ENCODE results near the gene AZIN2. TPM values are rescaled to one million over a fixed set of nuclear protein-coding genes. Genes with fewer than 3 reads are reported as not detected.

AZIN2 gene
- total RNA-seq, 1 experiment from 2014 or later = 0.39 TPM

DNA sequence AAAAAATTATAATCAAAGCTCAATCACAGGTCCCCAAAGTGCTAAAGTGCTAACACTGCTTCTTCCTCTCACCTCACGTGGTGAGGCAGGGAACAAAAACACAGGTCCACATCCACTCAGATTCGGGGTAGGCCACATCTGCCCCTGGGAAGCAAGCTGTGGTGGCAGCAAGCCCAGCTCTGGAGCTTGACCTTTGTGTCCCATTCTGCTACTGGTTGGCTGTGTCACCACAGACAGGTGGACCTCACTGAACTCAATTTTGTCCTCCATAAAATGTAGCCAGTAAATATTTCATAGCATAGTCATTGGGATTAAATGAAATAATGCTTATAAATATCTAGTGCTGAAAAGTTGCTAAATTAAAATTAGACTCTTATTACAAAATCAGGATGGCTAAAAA lies 8.5 kb downstream of the AZIN2 start:
- Histone ChIP-seq H3K14ac (ENCODE audit: insufficient read depth, low read length) (no peak overlapping the region), H3K18ac (ENCODE audit: insufficient read length, low read depth, low read length) (no peak overlapping the region), H3T11ph (ENCODE audit: low read length) (no peak overlapping the region), H2BK20ac (ENCODE audit: low read depth, low read length, poor library complexity, severe bottlenecking) (no peak overlapping the region), H2BK120ac (ENCODE audit: low read depth, low read length, poor library complexity, severe bottlenecking) (no peak overlapping the region), H2AK5ac (ENCODE audit: insufficient read length, low read length) (no peak overlapping the region), H4K20me1 (ENCODE audit: control insufficient read depth, insufficient read depth, insufficient read length) (no peaks in the 10 kb centered on the region), H3K4me1 (ENCODE audit: insufficient read depth, low read length) (peaks cover 6% of the 10 kb centered on the region; the same call in 1 of the 2 replicates), H3K56ac (ENCODE audit: insufficient read length, low read depth, low read length) (no peak overlapping the region), H3K27ac (ENCODE audit: insufficient read length, low read depth, low read length) (no peak overlapping the region), H2AFZ (ENCODE audit: low read length) (no peak overlapping the region), H3K9me3 (ENCODE audit: control insufficient read depth, low read depth, low read length) (no peaks in the 10 kb centered on the region), H3K9ac (ENCODE audit: extremely low read depth, insufficient read length, low read length) (no peak overlapping the region), H3K27me3 (ENCODE audit: insufficient read depth, low read length) (no peaks in the 10 kb centered on the region), H3K23me2 (ENCODE audit: insufficient read length, low read depth, low read length, poor library complexity, severe bottlenecking) (no peaks in the 10 kb centered on the region), H3K4me2 (ENCODE audit: insufficient read depth, insufficient read length, low read length) (no peak overlapping the region), H3K79me1 (ENCODE audit: insufficient read depth, low read depth, low read length, poor library complexity, severe bottlenecking) (no peaks in the 10 kb centered on the region), H3K4ac (ENCODE audit: low read depth, low read length) (no peak overlapping the region), H4K91ac (ENCODE audit: insufficient read length, low read depth, low read length) (no peak overlapping the region), H3K79me2 (ENCODE audit: insufficient read depth, low read length) (no peaks in the 10 kb centered on the region), H4K8ac (replicated peaks; ENCODE audit: insufficient read length, low read depth, low read length) (no peak overlapping the region), H2BK15ac (ENCODE audit: low read depth, low read length) (no peak overlapping the region), H4K5ac (ENCODE audit: insufficient read length, low read depth, low read length) (no peak overlapping the region), H3K23ac (ENCODE audit: insufficient read length, low read depth, low read length) (no peak overlapping the region), H2BK5ac (ENCODE audit: insufficient read length, low read length) (no peak overlapping the region), H2BK12ac (ENCODE audit: insufficient read length, low read depth, low read length) (no peak overlapping the region)
- DNase-seq = no peak
- Mint-ChIP-seq H3K36me3 (ENCODE audit: insufficient read depth in 1 of 3, low read depth in 3 of 3) (no peaks in the 10 kb centered on the region; a peak in 1 of 7 replicates), H3K9me3 (no peaks in the 10 kb centered on the region; a peak in 2 of 5 replicates), H3K27me3 (ENCODE audit: low read depth) (peaks cover 42% of the 10 kb centered on the region), H3K4me3 (no peak overlapping the region), H3K27ac (no peak overlapping the region), H3K4me1 (peaks cover 18 to 23% of the 10 kb centered on the region in 2 experiments)
- no CpG with 5 or more reads among the region's 2 CpGs for WGBS (ENCODE audit: extremely low coverage, insufficient read length, low lambda C conversion rate)
- TF ChIP-seq, protein P1, sequence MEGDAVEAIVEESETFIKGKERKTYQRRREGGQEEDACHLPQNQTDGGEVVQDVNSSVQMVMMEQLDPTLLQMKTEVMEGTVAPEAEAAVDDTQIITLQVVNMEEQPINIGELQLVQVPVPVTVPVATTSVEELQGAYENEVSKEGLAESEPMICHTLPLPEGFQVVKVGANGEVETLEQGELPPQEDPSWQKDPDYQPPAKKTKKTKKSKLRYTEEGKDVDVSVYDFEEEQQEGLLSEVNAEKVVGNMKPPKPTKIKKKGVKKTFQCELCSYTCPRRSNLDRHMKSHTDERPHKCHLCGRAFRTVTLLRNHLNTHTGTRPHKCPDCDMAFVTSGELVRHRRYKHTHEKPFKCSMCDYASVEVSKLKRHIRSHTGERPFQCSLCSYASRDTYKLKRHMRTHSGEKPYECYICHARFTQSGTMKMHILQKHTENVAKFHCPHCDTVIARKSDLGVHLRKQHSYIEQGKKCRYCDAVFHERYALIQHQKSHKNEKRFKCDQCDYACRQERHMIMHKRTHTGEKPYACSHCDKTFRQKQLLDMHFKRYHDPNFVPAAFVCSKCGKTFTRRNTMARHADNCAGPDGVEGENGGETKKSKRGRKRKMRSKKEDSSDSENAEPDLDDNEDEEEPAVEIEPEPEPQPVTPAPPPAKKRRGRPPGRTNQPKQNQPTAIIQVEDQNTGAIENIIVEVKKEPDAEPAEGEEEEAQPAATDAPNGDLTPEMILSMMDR (conservative IDR thresholded peaks at IDR 0.05) = no peak

All from H9 (cell line).